Spleen (tissue), 7 donors: ENCODE data around the gene TBC1D9B.

Source experiments
- CTCF ChIP-seq, 11 experiments: fragments of 200-600 bp in 7 of 11; fragments of 450-650 bp in 4 of 11; sonication (generic) in 4 of 11; IDR thresholded peaks in 8 of 11; conservative IDR thresholded peaks in 3 of 11; 1 replicate in 7 of 11; 2 replicates in 4 of 11; pipeline versions ENCODE4 v1.4.0 to v1.8.0; 2016 to 2021; ENCODE audit warnings: antibody characterized with exemption in 11 of 11, inconsistent platforms in 4 of 11, mild to moderate bottlenecking in 1 of 11
- POLR2AphosphoS5 ChIP-seq, 3 donors: sonication (generic); formaldehyde crosslinking; IDR thresholded peaks; one replicate each; pipeline ENCODE4 v1.5.1; 2017; ENCODE audit warnings: antibody characterized with exemption in 3 of 3
- donor health status: DM: no; HTN: no; CAD: no; lungs with moderate emphysema.
- donor health status: DM: no; HTN: no; CAD: no.
- donor health status: DM: no; HTN: no; CAD: no.

- TF ChIP-seq CTCF (IDR thresholded peaks at IDR 0.05 in 8 of 11, conservative IDR thresholded peaks at IDR 0.05 in 3 of 11) (no peak), POLR2AphosphoS5 (IDR thresholded peaks at IDR 0.05) (no peak)
Measured at GRCh38 chr5:179923436-179923835, 15.7 kb upstream of the TBC1D9B start.
